ENCODE results near the gene DNAJC16.

The DNAJC16 gene

GRCh38 chr1:15578921-15579682, 52.5 kb downstream of the DNAJC16 start:
- TF ChIP-seq CTCF (IDR thresholded peaks at IDR 0.05; ENCODE audit: extremely low read depth, missing control alignments), result no peak
- DNase-seq (ENCODE audit: low spot score), result peak; percentile 45

GRCh38 chr1:15579683-15580047, 53.0 kb downstream of the DNAJC16 start:
- DNase-seq (ENCODE audit: low spot score), result peak; percentile 63

GRCh38 chr1:15583016-15583706, 56.5 kb downstream of the DNAJC16 start:
- no peak for DNase-seq (ENCODE audit: low spot score)
- no peak for TF ChIP-seq CTCF (IDR thresholded peaks at IDR 0.05; ENCODE audit: extremely low read depth, missing control alignments)

More at GRCh38 chr1:15579683-15580047, 53.0 kb downstream of the DNAJC16 start:
- no peak for TF ChIP-seq CTCF (IDR thresholded peaks at IDR 0.05; ENCODE audit: extremely low read depth, missing control alignments)

GRCh38 chr1:15584489-15585363, 58.1 kb downstream of the DNAJC16 start, which contains the start of gene AGMAT:
Gene AGMAT, minus strand, starts transcription at chr1:15585051. Its CDS starts 84 bp downstream, at chr1:15584967.
- TF ChIP-seq CTCF (IDR thresholded peaks at IDR 0.05; ENCODE audit: extremely low read depth, missing control alignments), result no peak
- DNase-seq (ENCODE audit: low spot score), result peak; percentile 87

- TF ChIP-seq CTCF (IDR thresholded peaks at IDR 0.05; ENCODE audit: extremely low read depth, missing control alignments), result no peak
- DNase-seq (ENCODE audit: low spot score), result no peak
These were observed 65.6 kb downstream of the DNAJC16 start for GRCh38 chr1:15592285-15592684.

GRCh38 chr1:15595809-15596617, 69.4 kb downstream of the DNAJC16 start:
- no peak for TF ChIP-seq CTCF (IDR thresholded peaks at IDR 0.05; ENCODE audit: extremely low read depth, missing control alignments)
- DNase-seq (ENCODE audit: low spot score), result no peak

All from GM20000 (cell line).